ENCODE results near the gene CLCN5.

DNA sequence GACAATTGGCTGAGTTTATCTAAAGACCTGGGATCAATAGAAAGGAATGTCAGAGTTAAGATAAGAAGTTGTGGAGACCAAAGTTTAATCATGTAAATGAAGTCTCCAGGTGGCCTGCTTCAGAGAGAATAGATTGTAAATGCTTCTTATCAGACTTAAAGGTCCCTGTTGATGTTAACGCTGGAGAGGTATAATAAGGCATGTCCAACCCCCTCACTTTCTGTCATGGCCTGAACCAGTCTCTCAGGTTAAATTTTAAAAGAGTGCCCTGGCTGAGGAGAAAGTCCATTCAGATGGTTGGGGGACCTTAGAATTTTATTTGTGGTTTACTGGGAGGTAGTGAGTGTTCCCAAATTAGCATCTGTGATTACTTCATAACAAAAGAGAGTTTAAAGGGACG lies 191.7 kb downstream of the CLCN5 start:
- TF ChIP-seq EZH2 (IDR thresholded peaks at IDR 0.05; ENCODE audit: low read length, missing control alignments) = no peak
- TF ChIP-seq, protein P1, sequence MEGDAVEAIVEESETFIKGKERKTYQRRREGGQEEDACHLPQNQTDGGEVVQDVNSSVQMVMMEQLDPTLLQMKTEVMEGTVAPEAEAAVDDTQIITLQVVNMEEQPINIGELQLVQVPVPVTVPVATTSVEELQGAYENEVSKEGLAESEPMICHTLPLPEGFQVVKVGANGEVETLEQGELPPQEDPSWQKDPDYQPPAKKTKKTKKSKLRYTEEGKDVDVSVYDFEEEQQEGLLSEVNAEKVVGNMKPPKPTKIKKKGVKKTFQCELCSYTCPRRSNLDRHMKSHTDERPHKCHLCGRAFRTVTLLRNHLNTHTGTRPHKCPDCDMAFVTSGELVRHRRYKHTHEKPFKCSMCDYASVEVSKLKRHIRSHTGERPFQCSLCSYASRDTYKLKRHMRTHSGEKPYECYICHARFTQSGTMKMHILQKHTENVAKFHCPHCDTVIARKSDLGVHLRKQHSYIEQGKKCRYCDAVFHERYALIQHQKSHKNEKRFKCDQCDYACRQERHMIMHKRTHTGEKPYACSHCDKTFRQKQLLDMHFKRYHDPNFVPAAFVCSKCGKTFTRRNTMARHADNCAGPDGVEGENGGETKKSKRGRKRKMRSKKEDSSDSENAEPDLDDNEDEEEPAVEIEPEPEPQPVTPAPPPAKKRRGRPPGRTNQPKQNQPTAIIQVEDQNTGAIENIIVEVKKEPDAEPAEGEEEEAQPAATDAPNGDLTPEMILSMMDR (conservative IDR thresholded peaks at IDR 0.05 in 1 of 2, IDR thresholded peaks at IDR 0.05 in 1 of 2; ENCODE audit: low read depth in 1 of 2, low read length in 2 of 2) = no peak

All from fibroblast of lung (primary cell).